Activated T-cell treated with anti-CD3 and anti-CD28 coated beads, Interleukin-2, amount 50 U/mL, for 4 hours (primary cell): ENCODE results near the gene CCDC27. TPM values are rescaled to one million over a fixed set of nuclear protein-coding genes. Genes with fewer than 3 reads are reported as not detected.

Experiments used
- ATAC-seq, 2 donors: fragments of 200-7000 bp; cut with Tn5 transposase; one replicate each; pipeline ENCODE4 v1.10.0; 2021
- DNase-seq: peaks from one replicate; pipeline ENCODE4 v3.0.0-alpha.2; 2020
- H3K27me3 Mint-ChIP-seq: one replicate; pipeline ENCODE4 v1.8.0; 2021; ENCODE audit warnings: low read depth, mixed read lengths
- H3K36me3 Mint-ChIP-seq: one replicate; pipeline ENCODE4 v1.8.0; 2022; ENCODE audit warnings: mixed read lengths; ENCODE audit not compliant: insufficient read depth
- H3K4me1 Mint-ChIP-seq: one replicate; pipeline ENCODE4 v1.8.0; 2021; ENCODE audit warnings: low read depth, mixed read lengths
- H3K4me3 Mint-ChIP-seq: one replicate; pipeline ENCODE4 v1.8.0; 2021; ENCODE audit warnings: mild to moderate bottlenecking, moderate library complexity, mixed read lengths
- H3K9me3 Mint-ChIP-seq: one replicate; pipeline ENCODE4 v1.8.0; 2021; ENCODE audit warnings: mixed read lengths
- total RNA-seq, 3 donors: library from RNA; stranded (reverse); gene quantifications; one replicate each; pipeline ENCODE4 v1.2.1, GENCODE V29; 2021

Gene CCDC27
- total RNA-seq, 3 donors from 2014 or later, result not detected

GRCh38 chr1:3770047-3770765, 18.0 kb downstream of the CCDC27 start:
- Mint-ChIP-seq H3K4me1 (peaks cover 10% of the 10 kb centered on the region), H3K36me3 (no peaks in the 10 kb centered on the region), H3K9me3 (no peaks in the 10 kb centered on the region), H3K4me3 (peak overlapping the region; percentile 42), H3K27me3 (peaks cover 3% of the 10 kb centered on the region)
- ATAC-seq (no peak), DNase-seq (no peak)

GRCh38 chr1:3771108-3772026, 19.1 kb downstream of the CCDC27 start:
- Mint-ChIP-seq H3K4me1 (peaks cover 15% of the 10 kb centered on the region), H3K9me3 (no peaks in the 10 kb centered on the region), H3K27me3 (peaks cover 3% of the 10 kb centered on the region), H3K4me3 (peak overlapping the region; percentile 74), H3K36me3 (no peaks in the 10 kb centered on the region)
- ATAC-seq (peak in 1 of 2 donors; percentile 3), DNase-seq (no peak)

- Mint-ChIP-seq H3K9me3 (no peaks in the 10 kb centered on the region), H3K27me3 (peaks cover under 1% of the 10 kb centered on the region), H3K4me3 (peak overlapping the region; percentile 74), H3K4me1 (peaks cover 15% of the 10 kb centered on the region), H3K36me3 (no peaks in the 10 kb centered on the region)
- peak; percentile 85 to 87 for ATAC-seq
- peak; percentile 80 for DNase-seq
Observed at GRCh38 chr1:3772027-3772714, 19.9 kb downstream of the CCDC27 start.

GRCh38 chr1:3772715-3773571, 20.7 kb downstream of the CCDC27 start, which contains the start of gene SMIM1:
TSS of gene SMIM1 (plus strand) at chr1:3772749. CDS start at chr1:3775374, 2,625 bp downstream.
- Mint-ChIP-seq H3K4me1 (peaks cover 15% of the 10 kb centered on the region), H3K27me3 (no peaks in the 10 kb centered on the region), H3K4me3 (peak within 1 kb of the TSS; percentile 74), H3K9me3 (no peaks in the 10 kb centered on the region), H3K36me3 (no peaks in the 10 kb centered on the region)
- no peak for DNase-seq
- ATAC-seq, result no peak

- no peaks in the 10 kb centered on the region for H3K9me3 Mint-ChIP-seq
- H3K4me1 Mint-ChIP-seq, result peaks cover 15% of the 10 kb centered on the region
- H3K4me3 Mint-ChIP-seq, result no peak overlapping the region
- no peaks in the 10 kb centered on the region for H3K27me3 Mint-ChIP-seq
- DNase-seq, result no peak
- no peak for ATAC-seq
- no peaks in the 10 kb centered on the region for H3K36me3 Mint-ChIP-seq
Observed at GRCh38 chr1:3773572-3774275, 21.5 kb downstream of the CCDC27 start.

GRCh38 chr1:3774276-3774945, 22.2 kb downstream of the CCDC27 start:
- Mint-ChIP-seq H3K36me3 (no peaks in the 10 kb centered on the region), H3K4me1 (peaks cover 15% of the 10 kb centered on the region), H3K9me3 (no peaks in the 10 kb centered on the region), H3K27me3 (no peaks in the 10 kb centered on the region), H3K4me3 (no peak overlapping the region)
- ATAC-seq (no peak), DNase-seq (no peak)

GRCh38 chr1:3774946-3775489, 22.8 kb downstream of the CCDC27 start:
- no peak overlapping the region for H3K4me3 Mint-ChIP-seq
- DNase-seq (no peak), ATAC-seq (no peak)
- peaks cover 5% of the 10 kb centered on the region for H3K36me3 Mint-ChIP-seq
- H3K4me1 Mint-ChIP-seq, result peaks cover 15% of the 10 kb centered on the region
- H3K9me3 Mint-ChIP-seq, result no peaks in the 10 kb centered on the region
- H3K27me3 Mint-ChIP-seq, result no peaks in the 10 kb centered on the region

GRCh38 chr1:3775490-3776230, 23.4 kb downstream of the CCDC27 start:
- Mint-ChIP-seq H3K36me3 (peaks cover 10% of the 10 kb centered on the region), H3K27me3 (no peaks in the 10 kb centered on the region), H3K4me3 (no peak overlapping the region), H3K9me3 (no peaks in the 10 kb centered on the region), H3K4me1 (peaks cover 13% of the 10 kb centered on the region)
- ATAC-seq, result peak; percentile 20 to 29
- peak; percentile 26 for DNase-seq

GRCh38 chr1:3776231-3776961, 24.1 kb downstream of the CCDC27 start:
- no peaks in the 10 kb centered on the region for H3K27me3 Mint-ChIP-seq
- H3K4me3 Mint-ChIP-seq, result no peak overlapping the region
- no peak for DNase-seq
- no peaks in the 10 kb centered on the region for H3K9me3 Mint-ChIP-seq
- peaks cover 10% of the 10 kb centered on the region for H3K36me3 Mint-ChIP-seq
- peaks cover 9% of the 10 kb centered on the region for H3K4me1 Mint-ChIP-seq
- ATAC-seq, result no peak

GRCh38 chr1:3777078-3777547, 24.9 kb downstream of the CCDC27 start:
- DNase-seq, result no peak
- no peaks in the 10 kb centered on the region for H3K27me3 Mint-ChIP-seq
- no peak overlapping the region for H3K4me3 Mint-ChIP-seq
- H3K9me3 Mint-ChIP-seq, result no peaks in the 10 kb centered on the region
- H3K4me1 Mint-ChIP-seq, result peaks cover 4% of the 10 kb centered on the region
- H3K36me3 Mint-ChIP-seq, result peaks cover 10% of the 10 kb centered on the region
- no peak for ATAC-seq
